KMS-11 (cell line): ENCODE measurements around the gene ZIC1.

Experiments used
- H2AFZ ChIP-seq: fragments of 200-600 bp; sonication (generic); 2 replicates; pipeline ENCODE4 v1.6.1; 2016; ENCODE audit warnings: antibody characterized with exemption, mixed run types, low read depth
- H3K27ac ChIP-seq: fragments of 200-600 bp; sonication (generic); 2 replicates; pipeline ENCODE4 v1.6.1; 2016; ENCODE audit warnings: mild to moderate bottlenecking, mixed run types
- H3K27me3 ChIP-seq: fragments of 200-600 bp; sonication (generic); 2 replicates; pipeline ENCODE4 v1.6.1; 2017; ENCODE audit warnings: mild to moderate bottlenecking, low read depth, mixed run types, moderate library complexity; ENCODE audit not compliant: insufficient read depth
- H3K36me3 ChIP-seq: fragments of 200-600 bp; sonication (generic); 2 replicates; pipeline ENCODE4 v1.6.1; 2017; ENCODE audit warnings: mild to moderate bottlenecking, mixed run types; ENCODE audit not compliant: insufficient read depth
- H3K4me1 ChIP-seq: fragments of 200-600 bp; sonication (generic); 2 replicates; pipeline ENCODE4 v1.6.1; 2016; ENCODE audit warnings: mild to moderate bottlenecking, low read depth, mixed run types; ENCODE audit not compliant: poor library complexity, severe bottlenecking
- H3K4me2 ChIP-seq: fragments of 200-600 bp; sonication (generic); 2 replicates; pipeline ENCODE4 v1.7.0; 2016; ENCODE audit warnings: mild to moderate bottlenecking, mixed run types
- H3K4me3 ChIP-seq: fragments of 200-600 bp; sonication (generic); IDR thresholded peaks from 2 replicates; pipeline ENCODE4 v1.6.1; 2017; ENCODE audit warnings: low read depth, low read length, mixed read lengths; ENCODE audit not compliant: insufficient read depth
- H3K79me2 ChIP-seq: fragments of 200-600 bp; sonication (generic); 2 replicates; pipeline ENCODE4 v1.6.1; 2016; ENCODE audit warnings: low read depth, mixed run types; ENCODE audit not compliant: insufficient read depth
- H3K9ac ChIP-seq: fragments of 200-600 bp; sonication (generic); 2 replicates; pipeline ENCODE4 v1.6.1; 2016; ENCODE audit warnings: mild to moderate bottlenecking, mixed run types
- H4K20me1 ChIP-seq: fragments of 200-600 bp; sonication (generic); 2 replicates; pipeline ENCODE4 v1.6.1; 2016; ENCODE audit warnings: mild to moderate bottlenecking, mixed run types; ENCODE audit not compliant: insufficient read depth
- TF ChIP-seq, protein P1 (sequence below): fragments of 200-600 bp; sonication (generic); conservative IDR thresholded peaks from 2 replicates; pipeline ENCODE4 v1.6.1; 2017; ENCODE audit warnings: low read depth, mild to moderate bottlenecking, antibody characterized with exemption, low read length, moderate library complexity, mixed read lengths

ZIC1 gene

DNA sequence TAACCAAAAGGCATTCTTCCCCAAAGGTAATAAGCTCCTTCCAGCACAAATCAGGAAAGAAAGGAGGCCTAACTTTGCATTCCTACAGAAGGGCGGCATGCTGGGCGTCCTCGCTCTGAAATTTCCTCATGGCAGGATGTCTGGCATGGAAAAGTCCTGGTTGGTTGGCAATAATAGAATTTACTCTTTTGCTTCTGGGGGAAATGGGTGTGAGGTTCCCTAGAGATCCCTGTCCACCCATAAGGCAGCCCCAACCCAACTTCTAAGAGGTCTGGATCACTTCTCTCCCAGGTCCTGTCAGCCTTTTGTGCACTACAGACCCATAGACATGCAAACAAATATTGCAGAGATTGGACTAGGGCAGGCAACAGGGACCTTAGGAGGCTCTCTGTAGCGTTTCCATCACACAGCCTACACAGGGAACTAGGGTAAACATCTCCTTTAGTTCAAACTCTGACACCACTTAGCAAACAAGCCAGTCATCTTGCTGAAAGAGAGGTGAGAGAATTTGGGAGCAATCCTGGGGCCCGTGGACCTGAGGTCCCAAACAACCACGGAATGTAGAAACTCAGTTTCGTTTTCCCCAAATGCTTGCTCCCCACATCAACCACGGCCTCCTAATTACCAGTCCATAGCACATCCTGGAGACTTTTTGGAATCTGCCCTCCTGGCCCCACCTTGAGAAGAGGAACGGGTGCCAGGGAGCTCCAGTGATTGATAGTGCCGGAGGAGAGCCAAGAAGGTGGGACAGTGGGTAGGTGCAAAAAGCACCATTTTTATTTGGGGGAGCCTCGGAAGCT lies 5.0 kb upstream of the ZIC1 start:
- Histone ChIP-seq H3K9ac (no peak overlapping the region), H3K79me2 (no peaks in the 10 kb centered on the region), H3K4me3 (no peak overlapping the region), H2AFZ (no peak overlapping the region), H3K36me3 (no peaks in the 10 kb centered on the region), H4K20me1 (no peaks in the 10 kb centered on the region), H3K4me2 (no peak overlapping the region), H3K4me1 (no peaks in the 10 kb centered on the region), H3K27ac (no peak overlapping the region), H3K27me3 (no peaks in the 10 kb centered on the region)
- TF ChIP-seq, protein P1, sequence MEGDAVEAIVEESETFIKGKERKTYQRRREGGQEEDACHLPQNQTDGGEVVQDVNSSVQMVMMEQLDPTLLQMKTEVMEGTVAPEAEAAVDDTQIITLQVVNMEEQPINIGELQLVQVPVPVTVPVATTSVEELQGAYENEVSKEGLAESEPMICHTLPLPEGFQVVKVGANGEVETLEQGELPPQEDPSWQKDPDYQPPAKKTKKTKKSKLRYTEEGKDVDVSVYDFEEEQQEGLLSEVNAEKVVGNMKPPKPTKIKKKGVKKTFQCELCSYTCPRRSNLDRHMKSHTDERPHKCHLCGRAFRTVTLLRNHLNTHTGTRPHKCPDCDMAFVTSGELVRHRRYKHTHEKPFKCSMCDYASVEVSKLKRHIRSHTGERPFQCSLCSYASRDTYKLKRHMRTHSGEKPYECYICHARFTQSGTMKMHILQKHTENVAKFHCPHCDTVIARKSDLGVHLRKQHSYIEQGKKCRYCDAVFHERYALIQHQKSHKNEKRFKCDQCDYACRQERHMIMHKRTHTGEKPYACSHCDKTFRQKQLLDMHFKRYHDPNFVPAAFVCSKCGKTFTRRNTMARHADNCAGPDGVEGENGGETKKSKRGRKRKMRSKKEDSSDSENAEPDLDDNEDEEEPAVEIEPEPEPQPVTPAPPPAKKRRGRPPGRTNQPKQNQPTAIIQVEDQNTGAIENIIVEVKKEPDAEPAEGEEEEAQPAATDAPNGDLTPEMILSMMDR: no peak

DNA sequence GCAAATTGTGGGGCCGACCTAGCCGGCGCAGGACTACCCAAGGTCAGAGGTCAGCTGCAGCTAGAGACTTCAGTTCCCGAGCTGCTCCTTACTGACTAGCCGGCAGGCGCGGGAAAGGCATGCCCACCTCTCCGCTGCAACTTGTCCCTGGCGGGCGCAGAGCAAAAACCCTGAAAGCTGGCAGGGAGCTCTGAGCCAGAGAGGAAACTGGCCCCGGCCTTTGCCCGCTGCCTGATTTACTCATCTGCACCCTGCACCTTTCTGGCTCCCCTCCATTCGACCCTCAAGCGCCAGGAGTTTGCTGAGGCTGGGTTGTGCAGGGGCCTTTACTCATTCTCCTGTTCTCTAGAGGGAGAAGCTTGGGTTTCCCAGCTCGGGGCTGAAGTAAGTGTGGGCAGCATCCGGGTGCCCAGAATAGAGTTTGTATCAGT lies 4.3 kb upstream of the ZIC1 start:
- Histone ChIP-seq H3K4me3 (no peak overlapping the region), H3K79me2 (no peaks in the 10 kb centered on the region), H3K27me3 (no peaks in the 10 kb centered on the region)

DNA sequence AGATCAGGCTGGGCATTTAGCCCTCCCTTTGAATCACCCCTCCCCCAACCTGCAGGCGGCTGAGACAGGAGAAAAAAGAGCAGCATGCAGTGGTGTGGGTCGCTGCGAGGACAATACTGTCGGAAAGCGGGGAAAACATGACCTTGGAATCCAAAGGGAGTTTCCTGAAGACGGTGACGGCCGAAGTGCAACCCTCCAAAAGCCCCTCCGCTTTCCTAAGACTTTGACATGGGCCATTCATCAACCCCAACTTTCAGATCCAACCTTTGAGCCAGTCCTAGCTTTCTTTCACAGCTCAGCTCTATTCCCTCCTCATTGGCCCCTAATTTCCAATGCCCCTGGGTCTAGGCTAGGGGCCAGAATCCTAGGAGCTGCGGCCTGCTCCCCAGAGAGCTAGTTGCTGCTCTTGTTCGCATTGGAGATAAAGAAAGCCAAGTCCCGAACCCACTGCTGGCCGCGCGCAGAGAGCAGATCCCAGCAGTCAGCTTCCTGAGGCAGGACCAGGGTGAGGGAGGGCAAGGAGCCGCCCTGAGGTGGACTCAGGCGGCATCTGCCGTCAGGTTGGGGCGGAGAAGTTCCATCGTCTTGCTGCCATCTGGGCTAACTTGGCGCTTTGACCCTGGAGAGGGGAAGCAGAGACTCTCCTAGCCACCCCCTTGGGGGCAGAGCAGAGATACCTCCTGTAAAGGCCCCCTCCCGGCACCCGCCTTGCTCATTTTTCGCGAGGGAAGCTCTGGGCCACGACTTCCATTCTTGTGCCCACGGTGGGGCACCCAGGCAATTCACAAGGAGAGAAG lies 3.7 kb upstream of the ZIC1 start:
- no peaks in the 10 kb centered on the region for H3K79me2 ChIP-seq
- no peaks in the 10 kb centered on the region for H3K27me3 ChIP-seq
- no peaks in the 10 kb centered on the region for H3K36me3 ChIP-seq
- TF ChIP-seq, protein P1: no peak
- no peaks in the 10 kb centered on the region for H4K20me1 ChIP-seq
- H3K4me1 ChIP-seq: no peaks in the 10 kb centered on the region
- no peak overlapping the region for H3K4me3 ChIP-seq
- H2AFZ ChIP-seq: no peak overlapping the region
- H3K27ac ChIP-seq: no peak overlapping the region
- H3K9ac ChIP-seq: no peak overlapping the region
- H3K4me2 ChIP-seq: no peak overlapping the region

More for the DNA sequence above, 4.3 kb upstream of the ZIC1 start:
- H4K20me1 ChIP-seq: no peaks in the 10 kb centered on the region
- H3K36me3 ChIP-seq: no peaks in the 10 kb centered on the region
- H3K9ac ChIP-seq: no peak overlapping the region
- no peak overlapping the region for H3K4me2 ChIP-seq
- no peaks in the 10 kb centered on the region for H3K4me1 ChIP-seq
- H3K27ac ChIP-seq: no peak overlapping the region
- TF ChIP-seq, protein P1: no peak
- H2AFZ ChIP-seq: no peak overlapping the region

DNA sequence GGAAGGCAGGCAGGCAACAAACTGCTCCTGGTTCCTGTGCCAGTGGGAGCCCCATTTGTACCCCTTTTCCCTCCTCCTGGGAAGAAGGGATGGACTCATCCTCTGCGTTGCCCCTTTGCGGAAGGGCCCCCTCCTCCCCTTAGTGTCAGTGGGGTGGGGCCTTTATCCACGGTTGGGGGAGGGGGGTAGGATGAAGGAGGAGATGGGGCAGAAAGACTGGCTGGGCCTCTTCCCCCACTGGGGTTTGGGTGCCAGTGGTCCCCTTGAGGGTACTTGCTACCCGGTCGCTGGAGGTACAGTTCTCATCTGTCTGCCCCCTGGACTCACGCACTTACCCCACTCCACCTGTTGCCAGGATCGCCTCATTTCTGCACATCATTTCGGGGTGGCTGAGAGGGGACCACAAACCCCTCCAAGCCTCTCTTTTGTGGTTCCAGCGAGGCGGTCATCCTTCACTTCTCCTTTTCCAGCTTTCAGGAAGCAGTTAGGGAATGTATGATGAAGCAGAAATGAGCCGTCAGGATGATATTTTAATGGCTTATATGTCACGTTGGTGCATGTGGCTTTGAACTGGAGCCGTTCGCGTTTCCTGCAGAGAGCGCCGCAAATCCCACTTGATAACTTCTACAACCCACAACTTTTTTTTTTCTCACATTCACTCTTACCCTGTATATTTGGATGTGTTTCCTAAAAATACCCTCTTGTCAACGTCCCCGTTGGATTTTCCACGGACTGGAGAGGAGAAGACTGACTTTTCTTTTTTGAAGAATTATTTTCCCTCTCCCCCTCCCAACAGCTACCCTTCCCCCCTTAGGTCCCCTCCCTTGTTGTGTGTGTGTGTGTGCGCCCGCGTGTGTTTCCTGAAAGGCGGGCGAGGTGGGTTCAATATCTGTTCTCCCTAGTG lies 2.9 kb upstream of the ZIC1 start, which contains the start of gene ZIC4:
Gene ZIC4 (minus strand): TSS at position 516 of the 904 bp plus-strand sequence. CDS start 3,746 bp downstream, outside the sequence.
- Histone ChIP-seq H3K27ac (no peak within 1 kb of the TSS), H2AFZ (no peak within 1 kb of the TSS), H3K27me3 (no peaks in the 10 kb centered on the region), H3K9ac (no peak within 1 kb of the TSS), H3K4me2 (no peak within 1 kb of the TSS), H4K20me1 (no peaks in the 10 kb centered on the region), H3K79me2 (no peaks in the 10 kb centered on the region), H3K36me3 (no peaks in the 10 kb centered on the region), H3K4me3 (no peak within 1 kb of the TSS), H3K4me1 (no peaks in the 10 kb centered on the region)
- TF ChIP-seq, protein P1: no peak
